NCI-H2196 treated with DMSO at 0.1 percent for 48 hours (cell line): ENCODE results near the gene UNC50.

Experiments
- DNase-seq: peaks from one replicate; lab custom pipeline; 2025; ENCODE audit not compliant: unreplicated experiment; lab: John Stamatoyannopoulos, UW

The UNC50 gene

GRCh38 chr2:98663511-98664090 lies 55.2 kb downstream of the UNC50 start:
- no peak for DNase-seq

GRCh38 chr2:98664323-98664722 lies 55.9 kb downstream of the UNC50 start:
- no peak for DNase-seq

DNA sequence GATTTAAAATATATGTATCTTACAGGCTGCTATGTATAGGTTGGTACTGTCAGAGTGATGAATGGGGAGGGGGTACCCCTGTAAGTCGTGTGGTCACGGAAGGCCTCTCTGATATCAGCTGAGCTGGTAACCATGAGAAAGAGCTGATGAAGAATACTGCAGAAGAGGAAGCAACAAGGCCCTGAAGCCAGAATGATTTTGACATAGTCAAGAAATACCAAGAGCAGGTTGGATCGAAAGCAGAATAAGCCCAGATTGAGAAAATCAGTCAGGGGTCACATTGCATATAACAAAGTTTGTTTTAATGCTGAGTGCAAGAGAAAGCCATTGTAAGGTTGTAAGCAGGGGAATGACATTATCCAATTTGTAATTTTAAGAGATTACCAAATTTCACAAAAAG lies 57.3 kb downstream of the UNC50 start:
- no peak for DNase-seq
